Endodermal cell (in vitro differentiated cells): Measurements from ENCODE around the gene QSOX2. TPM values are rescaled to one million over a fixed set of nuclear protein-coding genes. Genes with fewer than 3 reads are reported as not detected.

Source experiments
- DNase-seq: peaks from one replicate; pipeline ENCODE4 v3.0.0-alpha.2; 2017
- H3K27ac ChIP-seq: 2 replicates; pipeline ENCODE4 v1.5.1; 2013; ENCODE audit warnings: mild to moderate bottlenecking, low read depth, low read length, moderate library complexity
- H3K27me3 ChIP-seq: 2 replicates; pipeline ENCODE4 v1.6.1; 2013; ENCODE audit warnings: mild to moderate bottlenecking, low read length, moderate library complexity; ENCODE audit not compliant: insufficient read depth, control insufficient read depth, poor library complexity, severe bottlenecking
- H3K36me3 ChIP-seq: 2 replicates; pipeline ENCODE4 v1.7.0; 2013; ENCODE audit warnings: mild to moderate bottlenecking, low read length, moderate library complexity; ENCODE audit not compliant: control insufficient read depth, insufficient read depth
- H3K4me1 ChIP-seq: one replicate; pipeline ENCODE4 v1.7.0; 2013; ENCODE audit warnings: low read length; ENCODE audit not compliant: control insufficient read depth, insufficient read depth
- H3K4me3 ChIP-seq: 2 replicates; pipeline ENCODE4 v1.5.1; 2013; ENCODE audit warnings: mild to moderate bottlenecking, low read length, moderate library complexity
- H3K9ac ChIP-seq: 2 replicates; pipeline ENCODE4 v1.6.1; 2013; ENCODE audit warnings: mild to moderate bottlenecking, low read length, moderate library complexity; ENCODE audit not compliant: poor library complexity, severe bottlenecking; ENCODE audit errors: extremely low read depth
- H3K9me3 ChIP-seq: 2 replicates; pipeline ENCODE4 v1.6.1; 2013; ENCODE audit warnings: mild to moderate bottlenecking, low read length, moderate library complexity; ENCODE audit not compliant: control insufficient read depth
- H3K27ac Mint-ChIP-seq: 2 replicates; pipeline ENCODE4 v1.8.0; 2020; ENCODE audit warnings: mixed read lengths
- H3K27me3 Mint-ChIP-seq: 2 replicates; pipeline ENCODE4 v1.8.0; 2021; ENCODE audit warnings: mild to moderate bottlenecking, mixed read lengths; ENCODE audit not compliant: insufficient read depth
- H3K36me3 Mint-ChIP-seq: 2 replicates; pipeline ENCODE4 v1.8.0; 2020; ENCODE audit warnings: low read depth, mixed read lengths
- H3K4me1 Mint-ChIP-seq: 2 replicates; pipeline ENCODE4 v1.8.0; 2020; ENCODE audit warnings: mixed read lengths
- H3K4me3 Mint-ChIP-seq: 2 replicates; pipeline ENCODE4 v1.8.0; 2020; ENCODE audit warnings: mild to moderate bottlenecking, moderate library complexity, mixed read lengths
- H3K9me3 Mint-ChIP-seq: 2 replicates; pipeline ENCODE4 v1.8.0; 2020; ENCODE audit warnings: mild to moderate bottlenecking, mixed read lengths
- WGBS, 2 experiments: methylation state at CpG; one replicate each; pipeline versions ENCODE4 v1.1.5 to v1.1.7; 2013; ENCODE audit warnings: missing lambda C conversion rate in 2 of 2, mixed read lengths in 1 of 2; ENCODE audit not compliant: insufficient coverage in 1 of 2, insufficient read length in 1 of 2; 5-methylcytosine and 5-hydroxymethylcytosine counted together
- total RNA-seq, 2 donors: library from RNA; stranded (reverse); fragmentation: NEBNext Ultra II Directional in 1 of 2; extraction: Animal tissue kit (Norgen Biotek cat#: 25700) in 1 of 2; gene quantifications; 2 replicates in 1 of 2; 3 replicates in 1 of 2; pipeline ENCODE4 v1.2.1, GENCODE V29; 2021
- TF ChIP-seq, protein P1 (sequence below): fragments of 200-600 bp; sonication (generic); conservative IDR thresholded peaks from 2 replicates; pipeline ENCODE4 v1.5.0; 2021; ENCODE audit warnings: antibody characterized with exemption, mild to moderate bottlenecking

The QSOX2 gene
- total RNA-seq, 2 donors from 2014 or later: 22.0 to 26.3 TPM

- H3K27ac Mint-ChIP-seq: peak overlapping the region; percentile 26
- H3K4me1 Mint-ChIP-seq: no peaks in the 10 kb centered on the region
- H3K4me1 ChIP-seq: no peaks in the 10 kb centered on the region
- H3K9me3 ChIP-seq: no peaks in the 10 kb centered on the region
- H3K36me3 ChIP-seq: no peaks in the 10 kb centered on the region
- no peak overlapping the region for H3K4me3 Mint-ChIP-seq
- DNase-seq: no peak
- 93 to 95% methylated on average over 23 to 27 of the region's 27 CpGs for WGBS, 2 experiments
- no peak overlapping the region for H3K4me3 ChIP-seq
- H3K27ac ChIP-seq: no peak overlapping the region
- H3K27me3 Mint-ChIP-seq: no peaks in the 10 kb centered on the region
- H3K9me3 Mint-ChIP-seq: no peaks in the 10 kb centered on the region
- peaks cover 22% of the 10 kb centered on the region for H3K36me3 Mint-ChIP-seq
- TF ChIP-seq, protein P1, sequence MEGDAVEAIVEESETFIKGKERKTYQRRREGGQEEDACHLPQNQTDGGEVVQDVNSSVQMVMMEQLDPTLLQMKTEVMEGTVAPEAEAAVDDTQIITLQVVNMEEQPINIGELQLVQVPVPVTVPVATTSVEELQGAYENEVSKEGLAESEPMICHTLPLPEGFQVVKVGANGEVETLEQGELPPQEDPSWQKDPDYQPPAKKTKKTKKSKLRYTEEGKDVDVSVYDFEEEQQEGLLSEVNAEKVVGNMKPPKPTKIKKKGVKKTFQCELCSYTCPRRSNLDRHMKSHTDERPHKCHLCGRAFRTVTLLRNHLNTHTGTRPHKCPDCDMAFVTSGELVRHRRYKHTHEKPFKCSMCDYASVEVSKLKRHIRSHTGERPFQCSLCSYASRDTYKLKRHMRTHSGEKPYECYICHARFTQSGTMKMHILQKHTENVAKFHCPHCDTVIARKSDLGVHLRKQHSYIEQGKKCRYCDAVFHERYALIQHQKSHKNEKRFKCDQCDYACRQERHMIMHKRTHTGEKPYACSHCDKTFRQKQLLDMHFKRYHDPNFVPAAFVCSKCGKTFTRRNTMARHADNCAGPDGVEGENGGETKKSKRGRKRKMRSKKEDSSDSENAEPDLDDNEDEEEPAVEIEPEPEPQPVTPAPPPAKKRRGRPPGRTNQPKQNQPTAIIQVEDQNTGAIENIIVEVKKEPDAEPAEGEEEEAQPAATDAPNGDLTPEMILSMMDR: no peak
- no peak overlapping the region for H3K9ac ChIP-seq
- H3K27me3 ChIP-seq: no peaks in the 10 kb centered on the region
Measured at GRCh38 chr9:136235709-136236455, 9.7 kb downstream of the QSOX2 start.

- Histone ChIP-seq H3K4me1 (no peaks in the 10 kb centered on the region), H3K27ac (no peak overlapping the region), H3K27me3 (no peaks in the 10 kb centered on the region), H3K9ac (no peak overlapping the region), H3K36me3 (no peaks in the 10 kb centered on the region), H3K9me3 (no peaks in the 10 kb centered on the region), H3K4me3 (no peak overlapping the region)
- Mint-ChIP-seq H3K4me1 (no peaks in the 10 kb centered on the region), H3K27ac (no peak overlapping the region), H3K36me3 (peaks cover 22% of the 10 kb centered on the region), H3K9me3 (no peaks in the 10 kb centered on the region), H3K4me3 (no peak overlapping the region), H3K27me3 (no peaks in the 10 kb centered on the region)
- TF ChIP-seq, protein P1: no peak
- 92 to 95% methylated on average over 17 of the region's 17 CpGs for WGBS, 2 experiments
- no peak for DNase-seq
Measured at GRCh38 chr9:136235171-136235570, 10.4 kb downstream of the QSOX2 start.

GRCh38 chr9:136234597-136234996 lies 11.0 kb downstream of the QSOX2 start:
- H3K27ac Mint-ChIP-seq: no peak overlapping the region
- H3K4me1 ChIP-seq: no peaks in the 10 kb centered on the region

More at GRCh38 chr9:136234597-136234996, 11.0 kb downstream of the QSOX2 start:
- H3K9me3 ChIP-seq: no peaks in the 10 kb centered on the region
- no peaks in the 10 kb centered on the region for H3K27me3 ChIP-seq
- no peak overlapping the region for H3K4me3 ChIP-seq
- Mint-ChIP-seq H3K9me3 (no peaks in the 10 kb centered on the region), H3K36me3 (peaks cover 22% of the 10 kb centered on the region), H3K27me3 (no peaks in the 10 kb centered on the region), H3K4me3 (no peak overlapping the region), H3K4me1 (no peaks in the 10 kb centered on the region)
- TF ChIP-seq, protein P1: no peak
- no peak overlapping the region for H3K9ac ChIP-seq
- WGBS, 2 experiments: 95 to 96% methylated on average over 8 to 21 of the region's 21 CpGs
- H3K36me3 ChIP-seq: no peaks in the 10 kb centered on the region
- DNase-seq: no peak
- H3K27ac ChIP-seq: no peak overlapping the region
